ENCODE data around the gene FAM180B. TPM values are rescaled to one million over a fixed set of nuclear protein-coding genes. Genes with fewer than 3 reads are reported as not detected.
A peak's percentile ranks its signal among the peaks of the same experiment; 100 is the strongest.

FAM180B gene
- polyA plus RNA-seq, 1 experiment = not detected

DNA sequence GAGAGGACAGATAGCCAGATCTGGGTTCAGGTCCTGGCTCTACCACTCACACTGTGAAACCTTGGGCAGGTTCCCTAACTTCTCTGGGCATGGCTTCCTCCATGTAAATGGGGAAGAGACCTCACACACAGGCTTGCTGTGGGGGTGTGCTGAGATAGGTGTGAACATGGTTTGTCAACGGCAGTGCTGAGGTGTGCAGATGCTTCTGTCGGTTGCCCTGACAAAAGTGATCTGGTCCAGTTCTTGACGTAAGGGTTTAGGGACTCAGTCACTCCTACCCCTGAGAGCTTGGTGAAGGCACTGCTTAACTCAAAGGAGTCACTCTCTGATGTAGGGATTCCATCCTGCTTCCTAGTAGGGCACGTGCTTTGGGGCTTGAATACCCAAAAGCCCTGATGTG, 5.8 kb downstream of the FAM180B start:
- POLR2A ChIA-PET = no interaction called here
- TF ChIP-seq, protein P1, sequence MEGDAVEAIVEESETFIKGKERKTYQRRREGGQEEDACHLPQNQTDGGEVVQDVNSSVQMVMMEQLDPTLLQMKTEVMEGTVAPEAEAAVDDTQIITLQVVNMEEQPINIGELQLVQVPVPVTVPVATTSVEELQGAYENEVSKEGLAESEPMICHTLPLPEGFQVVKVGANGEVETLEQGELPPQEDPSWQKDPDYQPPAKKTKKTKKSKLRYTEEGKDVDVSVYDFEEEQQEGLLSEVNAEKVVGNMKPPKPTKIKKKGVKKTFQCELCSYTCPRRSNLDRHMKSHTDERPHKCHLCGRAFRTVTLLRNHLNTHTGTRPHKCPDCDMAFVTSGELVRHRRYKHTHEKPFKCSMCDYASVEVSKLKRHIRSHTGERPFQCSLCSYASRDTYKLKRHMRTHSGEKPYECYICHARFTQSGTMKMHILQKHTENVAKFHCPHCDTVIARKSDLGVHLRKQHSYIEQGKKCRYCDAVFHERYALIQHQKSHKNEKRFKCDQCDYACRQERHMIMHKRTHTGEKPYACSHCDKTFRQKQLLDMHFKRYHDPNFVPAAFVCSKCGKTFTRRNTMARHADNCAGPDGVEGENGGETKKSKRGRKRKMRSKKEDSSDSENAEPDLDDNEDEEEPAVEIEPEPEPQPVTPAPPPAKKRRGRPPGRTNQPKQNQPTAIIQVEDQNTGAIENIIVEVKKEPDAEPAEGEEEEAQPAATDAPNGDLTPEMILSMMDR (IDR thresholded peaks at IDR 0.05; ENCODE audit: insufficient read depth, low read depth, low read length) = no peak
- DNase-seq (ENCODE audit: low read depth) = no peak
- Histone ChIP-seq H3K36me3 (ENCODE audit: control insufficient read depth, insufficient read depth, low read length) (no peaks in the 10 kb centered on the region), H3K4me3 (ENCODE audit: low read depth, low read length) (no peak overlapping the region), H3K27me3 (ENCODE audit: control insufficient read depth, insufficient read depth, low read length) (peaks cover 45% of the 10 kb centered on the region)
- CTCF ChIA-PET = interaction anchor here (0.7 to 2.0 kb wide), 3 partner anchors 9 to 25 kb away, joined by 3 to 7 read pairs (median 5); no protein-coding TSS in a partner anchor

DNA sequence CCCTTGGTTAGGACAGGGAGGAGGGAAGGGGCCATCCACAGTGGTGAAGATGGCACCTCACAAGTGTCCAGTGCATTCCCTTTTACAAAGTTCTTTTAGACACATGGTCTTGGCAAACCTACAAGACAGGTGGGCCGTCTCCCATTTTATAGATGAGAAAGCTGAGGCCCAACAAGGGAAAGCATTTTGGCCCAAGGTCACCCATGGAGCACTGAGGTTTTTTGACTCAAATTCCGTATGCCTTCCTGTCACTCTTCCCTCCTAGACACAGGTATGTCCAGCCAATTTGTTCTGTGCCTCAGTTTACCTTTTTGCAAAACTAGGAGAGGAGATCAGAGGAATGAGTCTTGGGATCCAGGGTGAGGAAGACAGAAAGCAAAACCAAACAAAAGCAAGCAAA, 6.5 kb downstream of the FAM180B start:
- POLR2A ChIA-PET = no interaction called here
- Histone ChIP-seq H3K27me3 (ENCODE audit: control insufficient read depth, insufficient read depth, low read length) (peaks cover 45% of the 10 kb centered on the region), H3K4me3 (ENCODE audit: low read depth, low read length) (no peak overlapping the region), H3K36me3 (ENCODE audit: control insufficient read depth, insufficient read depth, low read length) (no peaks in the 10 kb centered on the region)
- no peak for DNase-seq (ENCODE audit: low read depth)
- TF ChIP-seq, protein P1 (IDR thresholded peaks at IDR 0.05; ENCODE audit: insufficient read depth, low read depth, low read length) = no peak
- CTCF ChIA-PET = interaction anchor here (2.0 kb wide), 1 partner anchor 14 kb away, joined by 7 read pairs; no protein-coding TSS in a partner anchor

GRCh38 chr11:47593492-47593933, 7.0 kb downstream of the FAM180B start:
- H3K27me3 ChIP-seq (ENCODE audit: control insufficient read depth, insufficient read depth, low read length) = peaks cover 45% of the 10 kb centered on the region
- TF ChIP-seq, protein P1 (IDR thresholded peaks at IDR 0.05; ENCODE audit: insufficient read depth, low read depth, low read length) = no peak
- CTCF ChIA-PET = no interaction called here
- DNase-seq (ENCODE audit: low read depth) = no peak
- H3K4me3 ChIP-seq (ENCODE audit: low read depth, low read length) = no peak overlapping the region; the same call in 1 of the 2 replicates
- POLR2A ChIA-PET = no interaction called here
- H3K36me3 ChIP-seq (ENCODE audit: control insufficient read depth, insufficient read depth, low read length) = no peaks in the 10 kb centered on the region

DNA sequence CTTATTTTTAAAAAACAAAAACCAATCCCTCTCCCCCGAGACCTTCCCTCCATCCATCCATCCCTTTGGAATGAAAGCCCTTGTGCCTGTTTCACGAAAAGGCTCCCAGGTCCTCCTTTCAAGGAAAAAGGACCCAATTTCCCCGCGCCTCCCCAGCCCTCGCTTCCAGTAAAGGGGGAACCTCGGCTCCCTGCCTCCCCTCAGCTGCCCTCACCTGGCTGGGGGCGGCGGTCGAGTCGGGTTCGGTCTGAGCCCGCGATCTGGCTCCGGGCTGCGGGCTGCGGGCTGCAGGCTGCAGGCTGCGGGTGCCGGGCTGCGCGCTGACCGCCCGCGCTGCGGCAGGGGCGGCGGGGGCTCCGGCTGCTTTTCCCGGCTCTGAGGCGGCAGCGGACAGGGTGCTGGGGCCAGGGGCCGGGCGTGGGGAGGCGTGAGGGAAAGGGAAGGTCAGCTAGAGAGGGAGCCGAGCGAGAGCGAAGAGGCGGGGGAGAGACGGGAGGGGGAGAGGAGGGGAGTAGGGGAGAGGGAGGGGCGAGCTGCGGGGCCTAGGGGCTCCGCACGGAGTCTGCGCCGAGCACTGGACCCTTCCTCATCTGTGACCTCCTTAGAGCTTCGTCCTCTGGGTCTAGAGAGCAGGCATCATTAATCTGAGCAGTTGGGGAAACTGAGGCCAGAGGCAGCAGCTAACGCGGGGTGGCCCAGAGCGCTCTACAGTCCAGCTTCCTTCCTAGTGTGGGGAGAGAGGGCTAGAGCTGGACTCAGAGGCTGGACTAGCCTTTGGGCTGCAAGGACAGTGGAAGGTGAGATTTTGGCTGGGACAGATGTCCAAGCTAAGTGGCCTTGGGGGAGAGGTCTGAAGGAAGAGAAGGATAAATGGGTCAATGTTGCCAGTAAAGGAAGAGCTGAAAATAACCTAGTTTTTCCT, 7.7 kb downstream of the FAM180B start, which contains the start of gene C1QTNF4:
Gene C1QTNF4, minus strand, starts transcription at position 478 of the 922 bp plus-strand sequence. CDS start 3,601 bp downstream, outside the sequence.
- ChIA-PET POLR2A (no interaction called here), CTCF (interaction anchor here (1.4 kb wide), 1 partner anchor 17 kb away, joined by 3 read pairs; no protein-coding TSS in a partner anchor)
- H3K36me3 ChIP-seq (ENCODE audit: control insufficient read depth, insufficient read depth, low read length) = no peaks in the 10 kb centered on the region
- H3K4me3 ChIP-seq (ENCODE audit: low read depth, low read length) = peak within 1 kb of the TSS; percentile 21
- TF ChIP-seq, protein P1 (IDR thresholded peaks at IDR 0.05; ENCODE audit: insufficient read depth, low read depth, low read length) = no peak
- H3K27me3 ChIP-seq (ENCODE audit: control insufficient read depth, insufficient read depth, low read length) = peaks cover 42% of the 10 kb centered on the region
- no peak for DNase-seq (ENCODE audit: low read depth)

GRCh38 chr11:47595029-47595428, 8.6 kb downstream of the FAM180B start:
- ChIA-PET POLR2A (no interaction called here), CTCF (interaction anchor here (1.2 to 1.4 kb wide), 2 partner anchors 11 to 18 kb away, joined by 3 to 5 read pairs; no protein-coding TSS in a partner anchor)
- TF ChIP-seq, protein P1 (IDR thresholded peaks at IDR 0.05; ENCODE audit: insufficient read depth, low read depth, low read length) = no peak
- H3K4me3 ChIP-seq (ENCODE audit: low read depth, low read length) = no peak overlapping the region
- peaks cover 37% of the 10 kb centered on the region for H3K27me3 ChIP-seq (ENCODE audit: control insufficient read depth, insufficient read depth, low read length)
- no peak for DNase-seq (ENCODE audit: low read depth)
- no peaks in the 10 kb centered on the region for H3K36me3 ChIP-seq (ENCODE audit: control insufficient read depth, insufficient read depth, low read length)

Measured in BJ (cell line).